ENCODE data around the gene CTXND1.

- TF ChIP-seq ZNF529 (tag by site-specific recombination; IDR thresholded peaks at IDR 0.05; ENCODE audit: insufficient replicate concordance) = no peak
- TF ChIP-seq CTCF (tag by site-specific recombination; IDR thresholded peaks at IDR 0.05) = no peak
- TF ChIP-seq ZNF24 (tag by site-specific recombination; IDR thresholded peaks at IDR 0.05) = no peak
- TF ChIP-seq ZNF138 (tag by site-specific recombination; IDR thresholded peaks at IDR 0.05; ENCODE audit: borderline replicate concordance) = no peak
- TF ChIP-seq PATZ1 (tag by site-specific recombination; IDR thresholded peaks at IDR 0.05) = no peak
- TF ChIP-seq ATF2 (tag by site-specific recombination; IDR thresholded peaks at IDR 0.05; ENCODE audit: low read depth) = no peak
Observed at GRCh38 chr15:80174017-80174746, 77.8 kb downstream of the CTXND1 start.

Measured in HEK293 (cell line).